Spleen (tissue), 3 donors: ENCODE data around the gene SP6.

ENCODE experiments used
- POLR2A ChIP-seq, 3 donors: fragments of 450-650 bp; IDR thresholded peaks; one replicate each; pipeline ENCODE4 v1.5.1; 2017; ENCODE audit warnings: antibody characterized with exemption in 3 of 3, mild to moderate bottlenecking in 1 of 3
- POLR2AphosphoS5 ChIP-seq, 3 donors: sonication (generic); formaldehyde crosslinking; IDR thresholded peaks; one replicate each; pipeline ENCODE4 v1.5.1; 2017; ENCODE audit warnings: antibody characterized with exemption in 3 of 3

DNA sequence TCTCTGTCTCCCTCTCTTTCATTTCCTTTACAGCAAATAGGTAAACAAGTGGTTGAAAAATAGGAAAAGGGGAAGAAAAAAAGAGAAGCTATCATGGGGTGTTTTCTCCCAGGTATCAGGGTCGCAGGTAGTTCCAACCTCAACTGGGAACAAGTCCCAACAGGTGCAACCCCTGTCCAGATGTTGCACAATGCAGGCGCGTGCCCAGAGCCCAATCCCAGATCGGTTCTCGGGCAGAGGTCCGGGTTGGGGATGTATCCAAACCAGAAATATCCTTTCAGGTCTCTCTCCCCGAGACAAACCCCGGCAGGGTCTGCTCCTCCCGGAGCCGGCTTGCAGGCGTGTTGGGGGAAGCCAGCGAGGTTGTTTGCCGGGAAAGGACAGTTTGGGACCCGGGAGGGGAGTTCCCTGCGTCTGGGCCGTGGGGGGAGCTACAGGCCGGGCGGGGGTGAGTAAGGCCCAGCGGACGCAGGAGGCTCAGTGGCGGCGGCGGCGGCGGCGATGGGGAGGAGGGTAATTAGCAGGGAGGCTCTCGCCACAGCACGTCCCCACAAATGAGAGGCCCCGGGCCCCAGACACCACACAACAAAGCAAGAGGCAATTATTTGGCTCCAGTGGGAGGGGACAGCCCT lies 21.2 kb upstream of the SP6 start:
- no peak for TF ChIP-seq POLR2AphosphoS5 (IDR thresholded peaks at IDR 0.05)
- no peak for TF ChIP-seq POLR2A (IDR thresholded peaks at IDR 0.05)
